A549 (cell line): Measurements from ENCODE around the gene LRRC45.

ENCODE experiments used
- CHD2 ChIP-seq: fragments of 150-350 bp; IDR thresholded peaks from 2 replicates; pipeline ENCODE4 v1.6.1; 2014; ENCODE audit warnings: low read length; ENCODE audit not compliant: partially characterized antibody
- CHD4 ChIP-seq: fragments of 200-600 bp; sonication (generic); IDR thresholded peaks from 2 replicates; pipeline ENCODE4 v1.6.1; 2016; ENCODE audit warnings: antibody characterized with exemption, mild to moderate bottlenecking, borderline replicate concordance
- EP300 ChIP-seq, 2 experiments: fragments of >200 bp; sonication (Bioruptor Twin); formaldehyde crosslinking; IDR thresholded peaks; 2 replicates in 1 of 2; 3 replicates in 1 of 2; pipeline ENCODE4 v1.6.1; 2016 to 2017
- MAZ ChIP-seq: fragments of 150-350 bp; IDR thresholded peaks from 2 replicates; pipeline ENCODE4 v1.6.1; 2014; ENCODE audit warnings: antibody characterized with exemption, low read depth, low read length, borderline replicate concordance
- MYC ChIP-seq: IDR thresholded peaks from 2 replicates; pipeline ENCODE4 v1.6.1; 2012; ENCODE audit warnings: mild to moderate bottlenecking, inconsistent platforms, low read length, improper control_type of control experiment, borderline replicate concordance
- POLR2A ChIP-seq: IDR thresholded peaks from 2 replicates; pipeline ENCODE4 v1.6.1; 2012; ENCODE audit warnings: mild to moderate bottlenecking, low read length
- RAD21 ChIP-seq, 2 experiments: fragments of >200 bp in 1 of 2; sonication (Bioruptor Twin) in 1 of 2; formaldehyde crosslinking in 1 of 2; IDR thresholded peaks in 1 of 2; conservative IDR thresholded peaks in 1 of 2; 2 replicates in 1 of 2; 3 replicates in 1 of 2; pipeline ENCODE4 v1.6.1; 2012 to 2018; ENCODE audit warnings: inconsistent platforms in 1 of 2
- TP53 ChIP-seq: fragments of 250-450 bp; sonication (Bioruptor Pico); IDR thresholded peaks from 2 replicates; pipeline ENCODE4 v1.5.0; 2021; ENCODE audit warnings: mild to moderate bottlenecking, moderate library complexity
- TF ChIP-seq, protein P1 (sequence below): fragments of >200 bp; sonication (Bioruptor Twin); formaldehyde crosslinking; IDR thresholded peaks from 3 replicates; pipeline ENCODE4 v1.5.1; 2016

DNA sequence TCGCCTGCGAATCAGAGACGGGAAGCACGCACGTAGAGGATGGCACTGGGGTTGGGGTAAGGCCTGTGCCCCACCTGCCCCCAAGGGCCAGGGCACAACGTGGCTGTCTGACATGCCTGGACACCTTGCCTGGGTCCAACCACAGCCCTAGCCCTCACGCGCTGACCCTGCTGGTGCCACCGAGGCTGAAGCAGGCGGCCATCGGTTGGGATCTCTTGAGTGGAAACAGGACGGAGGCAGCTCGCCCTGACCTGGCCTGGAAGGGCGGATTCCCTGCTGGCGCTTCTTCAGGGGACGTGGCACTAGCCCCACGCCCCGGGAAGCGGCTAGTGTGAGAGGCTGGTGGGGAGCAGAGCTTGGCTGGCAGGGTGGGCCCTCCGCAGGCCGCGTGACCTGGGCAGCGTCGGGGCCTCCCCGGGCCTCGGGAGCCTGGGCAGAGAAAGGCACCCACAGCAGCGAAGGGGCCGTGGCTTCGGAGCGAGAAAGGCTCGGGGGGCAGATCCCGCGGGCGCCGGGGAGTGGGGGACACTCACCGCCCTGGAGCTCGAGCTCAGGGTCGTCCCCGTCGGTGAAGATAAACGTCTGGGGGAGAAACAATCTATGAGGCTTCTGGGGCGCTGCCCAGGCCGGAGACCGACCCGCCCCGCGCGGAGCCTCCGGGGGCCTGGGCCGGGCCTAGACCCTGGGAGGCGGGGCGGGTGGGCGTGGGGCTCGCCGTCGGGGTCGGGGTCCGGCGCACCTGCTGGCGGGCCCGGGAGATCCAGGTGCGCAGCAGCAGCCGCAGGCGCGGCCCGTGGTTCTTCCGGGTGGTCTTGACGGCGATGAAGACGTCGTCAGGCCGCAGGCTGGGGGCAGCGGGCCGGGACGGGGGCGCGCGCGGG is 27.9 kb downstream of the LRRC45 start:
- TF ChIP-seq, protein P1, sequence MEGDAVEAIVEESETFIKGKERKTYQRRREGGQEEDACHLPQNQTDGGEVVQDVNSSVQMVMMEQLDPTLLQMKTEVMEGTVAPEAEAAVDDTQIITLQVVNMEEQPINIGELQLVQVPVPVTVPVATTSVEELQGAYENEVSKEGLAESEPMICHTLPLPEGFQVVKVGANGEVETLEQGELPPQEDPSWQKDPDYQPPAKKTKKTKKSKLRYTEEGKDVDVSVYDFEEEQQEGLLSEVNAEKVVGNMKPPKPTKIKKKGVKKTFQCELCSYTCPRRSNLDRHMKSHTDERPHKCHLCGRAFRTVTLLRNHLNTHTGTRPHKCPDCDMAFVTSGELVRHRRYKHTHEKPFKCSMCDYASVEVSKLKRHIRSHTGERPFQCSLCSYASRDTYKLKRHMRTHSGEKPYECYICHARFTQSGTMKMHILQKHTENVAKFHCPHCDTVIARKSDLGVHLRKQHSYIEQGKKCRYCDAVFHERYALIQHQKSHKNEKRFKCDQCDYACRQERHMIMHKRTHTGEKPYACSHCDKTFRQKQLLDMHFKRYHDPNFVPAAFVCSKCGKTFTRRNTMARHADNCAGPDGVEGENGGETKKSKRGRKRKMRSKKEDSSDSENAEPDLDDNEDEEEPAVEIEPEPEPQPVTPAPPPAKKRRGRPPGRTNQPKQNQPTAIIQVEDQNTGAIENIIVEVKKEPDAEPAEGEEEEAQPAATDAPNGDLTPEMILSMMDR = no peak
- no peak for TF ChIP-seq RAD21 (conservative IDR thresholded peaks at IDR 0.05 in 1 of 2, IDR thresholded peaks at IDR 0.05 in 1 of 2)
- no peak for TF ChIP-seq EP300 (IDR thresholded peaks at IDR 0.05)
- no peak for TF ChIP-seq CHD2
- TF ChIP-seq MYC = no peak
- no peak for TF ChIP-seq TP53 (CRISPR knock-in tag)
- no peak for TF ChIP-seq POLR2A
- no peak for TF ChIP-seq MAZ
- no peak for TF ChIP-seq CHD4
